Measurements from ENCODE around the gene DAZL.

DAZL gene

GRCh38 chr3:16595778-16596177 is 9.4 kb downstream of the DAZL start:
- DNase-seq (ENCODE audit: low read depth) = no peak

DNA sequence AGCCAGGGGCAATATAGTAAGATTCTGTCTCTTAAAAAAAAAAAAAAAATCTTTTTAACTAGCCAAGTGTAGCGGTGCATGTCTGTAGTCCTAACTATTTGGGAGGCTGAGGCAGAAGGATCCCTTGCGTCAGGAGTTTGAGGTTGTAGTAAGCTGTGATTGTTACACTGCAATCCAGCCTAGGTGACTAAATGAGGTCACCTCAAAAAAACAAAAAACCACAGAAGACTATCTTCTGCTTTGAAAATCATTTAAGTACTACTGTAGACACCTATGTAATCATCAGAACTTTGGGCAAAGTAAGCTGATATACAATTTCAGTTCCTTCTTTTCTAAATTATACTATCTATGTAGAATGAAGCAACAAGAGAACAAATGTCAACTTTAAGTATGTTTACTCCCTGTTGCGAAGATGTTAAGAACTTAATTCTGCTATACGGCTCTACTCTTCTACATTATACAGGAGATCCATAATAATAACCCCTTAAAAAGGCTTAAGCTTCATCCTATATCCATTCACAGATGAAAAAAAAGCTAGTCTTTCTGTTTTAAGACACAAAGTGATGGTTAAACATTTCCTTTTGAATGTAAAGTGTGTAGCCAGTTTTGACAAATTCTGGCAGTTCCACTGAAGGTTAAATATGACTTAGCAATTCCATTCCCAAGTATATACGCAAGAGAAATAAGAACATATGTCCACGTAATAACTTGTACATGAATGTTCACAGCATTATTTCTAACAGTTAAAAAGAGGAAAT is 15.2 kb downstream of the DAZL start:
- no peak for DNase-seq (ENCODE audit: low read depth)

DNA sequence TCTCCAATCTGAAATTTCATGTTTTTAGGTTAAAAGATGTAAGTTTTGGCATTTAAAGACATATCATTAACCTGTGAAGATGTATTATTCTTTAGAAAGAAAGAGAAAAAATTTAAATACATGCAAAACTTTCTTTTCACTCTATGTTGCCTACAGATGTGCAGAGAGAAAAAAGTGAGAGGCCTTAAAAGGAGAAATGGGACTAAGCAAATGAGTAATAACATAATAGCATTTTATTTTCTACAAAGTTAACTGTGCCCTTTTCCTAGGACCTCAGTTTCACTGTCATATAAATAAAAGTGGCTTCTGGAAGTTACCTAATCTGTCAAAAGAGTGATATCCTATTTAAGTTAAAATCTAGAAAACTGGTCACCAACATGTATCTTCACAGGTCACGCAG is 16.1 kb downstream of the DAZL start:
- no peak for DNase-seq (ENCODE audit: low read depth)

DNA sequence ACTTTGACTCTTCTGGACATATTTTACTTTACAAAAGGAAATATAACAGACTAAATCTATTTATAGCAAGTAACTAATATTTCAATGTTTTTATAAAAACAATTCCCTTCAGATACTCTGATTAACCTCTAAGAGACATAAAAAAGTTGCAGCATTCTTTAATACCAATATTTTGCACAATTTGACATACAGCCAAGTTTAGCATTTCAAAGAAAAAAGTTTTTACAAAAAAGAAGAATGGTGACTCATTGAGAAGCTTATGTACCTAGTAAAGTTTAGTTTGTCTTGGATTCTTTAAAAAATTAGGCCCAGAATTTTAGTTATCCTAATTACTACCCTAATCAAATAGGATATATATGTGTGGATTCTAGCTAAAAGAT is 17.6 kb downstream of the DAZL start:
- DNase-seq (ENCODE audit: low read depth) = no peak

GRCh38 chr3:16587047-16587680 is 18.1 kb downstream of the DAZL start:
- DNase-seq (ENCODE audit: low read depth) = no peak

GRCh38 chr3:16584880-16585279 is 20.3 kb downstream of the DAZL start:
- DNase-seq (ENCODE audit: low read depth) = no peak

- no peak for DNase-seq (ENCODE audit: low read depth)
Measured at GRCh38 chr3:16583551-16583950, 21.7 kb downstream of the DAZL start.

- no peak for DNase-seq (ENCODE audit: low read depth)
Measured at GRCh38 chr3:16570113-16570512, 35.1 kb downstream of the DAZL start.

GRCh38 chr3:16568532-16568931 is 36.7 kb downstream of the DAZL start:
- DNase-seq (ENCODE audit: low read depth) = no peak

- no peak for DNase-seq (ENCODE audit: low read depth)
Measured at GRCh38 chr3:16568115-16568514, 37.1 kb downstream of the DAZL start.

DNA sequence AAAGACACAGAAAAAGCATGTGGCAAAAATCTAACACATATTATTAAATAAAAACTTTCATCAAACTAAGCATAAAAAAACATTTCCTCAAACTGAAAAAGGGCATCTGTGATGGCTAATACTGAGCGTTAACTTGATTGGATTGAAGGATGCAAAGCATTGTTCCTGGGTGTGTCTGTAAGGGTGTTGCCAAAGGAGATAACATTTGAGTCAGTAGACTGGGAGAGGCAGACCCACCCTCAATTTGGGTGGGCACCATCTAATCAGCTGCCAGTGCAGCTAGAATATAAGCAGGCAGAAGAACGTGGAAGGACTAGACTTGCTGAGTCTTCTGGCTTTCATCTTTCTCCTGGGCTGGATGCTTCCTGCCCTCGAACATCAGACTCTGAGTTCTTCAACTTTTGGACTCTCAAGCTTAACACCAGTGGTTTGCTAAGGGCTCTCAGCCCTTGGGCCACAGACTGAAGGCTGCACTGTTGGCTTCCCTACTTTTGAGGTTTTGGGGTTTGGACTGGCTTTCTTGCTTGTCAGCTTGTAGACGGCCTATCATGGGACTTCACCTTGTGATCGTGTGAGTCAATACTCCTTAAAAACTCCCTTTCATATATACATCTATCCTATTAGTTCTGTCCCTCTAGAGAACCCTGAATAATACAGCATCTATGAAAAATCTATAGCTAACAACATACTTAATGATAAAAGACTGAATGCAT is 45.4 kb downstream of the DAZL start:
- DNase-seq (ENCODE audit: low read depth) = no peak

- no peak for DNase-seq (ENCODE audit: low read depth)
Measured at GRCh38 chr3:16554126-16554525, 51.1 kb downstream of the DAZL start.

- DNase-seq (ENCODE audit: low read depth) = no peak
Measured at GRCh38 chr3:16552757-16553156, 52.5 kb downstream of the DAZL start.

- no peak for DNase-seq (ENCODE audit: low read depth)
Measured at GRCh38 chr3:16551342-16551976, 53.8 kb downstream of the DAZL start.

- DNase-seq (ENCODE audit: low read depth) = peak; percentile 63
Measured at GRCh38 chr3:16550676-16551341, 54.4 kb downstream of the DAZL start.

DNA sequence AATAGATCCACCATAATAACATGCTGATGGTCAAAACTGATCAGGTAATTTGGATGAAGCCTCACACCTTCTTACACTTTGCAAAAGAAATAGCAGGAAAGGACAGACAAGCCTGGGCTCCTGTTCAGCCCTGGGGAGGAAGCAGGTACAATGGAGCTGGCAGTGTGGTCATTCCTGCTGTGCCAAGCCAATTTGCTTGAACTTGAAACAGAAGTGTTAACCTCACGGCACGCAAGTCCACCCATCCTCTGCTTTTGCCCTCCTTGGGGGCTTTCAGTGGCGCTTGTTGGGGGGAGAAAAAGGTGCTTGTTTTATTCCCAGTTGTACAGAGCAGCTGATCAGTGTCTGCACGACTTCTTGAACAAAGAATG is 54.9 kb downstream of the DAZL start:
- no peak for DNase-seq (ENCODE audit: low read depth)

DNA sequence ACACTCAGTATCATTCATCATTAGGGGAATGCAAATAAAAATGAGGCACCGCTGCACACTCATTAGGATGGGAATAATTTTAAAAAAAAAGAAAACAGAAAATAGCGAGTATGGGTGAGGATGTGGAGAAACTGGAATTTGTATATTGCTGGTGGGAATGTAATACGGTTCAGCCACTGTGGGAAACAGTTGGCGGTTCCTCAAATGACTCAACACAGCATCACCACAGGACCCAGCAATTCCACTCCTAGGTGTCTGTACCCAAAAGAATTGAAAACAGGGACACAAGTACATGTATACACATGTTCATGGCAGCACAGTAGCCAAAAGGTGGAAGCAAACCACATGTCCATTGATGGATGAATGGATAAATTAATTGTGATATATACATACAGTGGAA is 56.5 kb downstream of the DAZL start:
- DNase-seq (ENCODE audit: low read depth) = no peak

DNA sequence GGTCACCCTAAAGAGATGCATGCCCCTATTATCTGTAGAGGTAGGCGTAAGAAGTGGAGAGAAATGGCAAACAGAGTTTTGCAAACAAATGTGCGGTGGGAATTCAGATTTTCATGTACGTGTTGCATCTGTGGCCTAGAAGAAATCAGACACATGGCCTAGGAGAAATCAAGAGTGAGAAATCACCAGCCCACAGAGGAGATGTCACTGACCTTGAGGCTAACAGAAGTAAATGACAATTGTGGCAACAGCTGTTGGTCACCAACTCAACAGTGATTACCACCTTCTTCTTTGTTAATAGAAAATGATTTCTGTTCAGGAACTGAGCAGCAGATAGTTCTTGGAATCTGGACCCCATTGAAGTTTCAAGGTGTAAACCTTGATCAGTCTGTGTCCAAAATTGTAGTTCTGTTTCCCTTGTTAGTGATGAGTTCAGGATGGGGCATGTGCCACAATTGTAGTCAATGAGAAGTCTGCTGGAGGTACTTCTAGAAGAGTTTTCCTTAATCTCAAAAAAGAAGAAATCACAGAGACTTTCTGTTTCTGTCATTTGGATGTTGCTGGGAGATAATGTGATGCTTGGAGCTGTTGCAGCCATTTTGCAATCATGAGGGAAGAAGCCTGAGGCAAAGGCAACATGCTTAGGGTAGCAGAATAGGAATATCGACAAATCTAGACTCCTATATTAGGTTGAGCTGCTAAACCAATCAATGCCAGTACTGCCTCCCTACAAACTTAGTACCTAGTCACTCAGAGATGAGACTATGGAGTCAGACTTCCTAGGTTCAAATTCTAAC is 57.5 kb downstream of the DAZL start:
- no peak for DNase-seq (ENCODE audit: low read depth)

DNA sequence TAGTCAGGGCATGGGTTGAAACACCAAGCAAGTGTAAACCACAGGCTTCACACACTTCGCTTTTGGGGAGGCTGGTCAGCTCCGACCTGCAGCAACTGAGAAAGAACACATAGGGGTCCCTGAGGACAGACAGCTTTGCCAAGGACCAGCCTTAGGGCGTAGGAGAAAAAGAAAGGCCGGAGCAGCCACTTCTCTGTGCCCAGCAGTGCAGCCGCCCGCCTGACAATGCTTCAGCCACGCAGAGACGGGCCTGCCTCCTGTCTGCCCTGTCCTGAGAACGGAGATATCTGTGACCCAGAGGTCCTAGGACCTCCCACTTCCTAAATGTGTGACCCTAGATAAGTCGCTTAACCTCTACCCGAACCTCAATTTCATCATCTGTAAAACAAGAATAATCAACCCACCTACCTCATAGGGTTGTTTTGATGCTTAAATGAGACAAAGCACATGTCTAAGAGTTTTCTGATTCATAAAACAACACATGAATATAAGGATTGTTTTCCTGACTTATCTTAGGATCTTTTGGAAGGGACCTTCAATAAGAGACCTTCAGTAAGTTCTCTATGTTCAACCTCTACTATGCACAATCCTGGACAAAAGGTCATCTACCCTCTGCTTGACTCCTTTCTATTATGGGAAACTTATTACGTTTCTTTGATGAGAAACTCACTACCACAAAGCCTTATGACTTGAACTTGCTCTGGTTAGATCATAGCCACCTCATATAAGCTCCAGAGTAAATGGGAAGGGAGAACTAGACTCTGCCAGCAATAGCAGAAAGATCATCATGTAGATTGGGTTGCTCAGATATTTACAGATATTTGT is 58.8 kb downstream of the DAZL start:
- DNase-seq (ENCODE audit: low read depth) = no peak

DNA sequence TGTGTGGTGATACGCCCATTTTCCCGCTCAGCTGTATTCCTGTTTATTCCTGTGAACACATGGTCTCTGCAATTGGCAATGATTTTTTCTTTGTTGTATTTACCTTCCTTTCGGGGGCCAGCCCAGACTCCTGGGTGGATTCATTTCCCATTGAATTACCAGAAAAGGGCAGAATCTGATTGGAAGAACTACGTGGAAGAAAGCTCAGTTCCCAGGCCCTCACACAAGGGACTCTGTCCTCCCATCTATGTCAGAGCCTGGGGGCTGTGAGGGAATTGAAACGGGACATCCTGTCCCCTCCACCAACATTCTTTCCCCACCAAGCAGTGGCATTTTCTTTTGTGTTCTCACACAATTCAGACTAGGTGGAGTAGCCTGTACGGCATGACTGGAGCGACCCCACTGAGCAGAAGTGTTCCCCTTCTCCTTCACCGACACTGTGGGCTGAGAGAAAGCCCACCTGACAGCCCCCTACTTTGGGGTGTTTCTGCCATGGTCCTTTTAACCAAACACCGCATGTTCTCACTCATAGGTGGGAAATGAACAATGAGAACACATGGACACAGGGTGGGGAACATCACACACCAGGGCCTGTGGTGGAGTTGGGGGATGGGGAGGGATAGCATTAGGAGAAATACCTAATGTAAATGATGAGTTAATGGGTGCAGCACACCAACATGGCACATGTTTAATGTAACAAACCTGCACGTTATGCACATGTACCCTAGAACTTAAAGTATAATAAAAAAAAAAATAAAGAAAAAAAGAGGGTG is 59.6 kb downstream of the DAZL start:
- DNase-seq (ENCODE audit: low read depth) = no peak
